HCT116 (cell line): ENCODE results near the gene RBM47. TPM values are rescaled to one million over a fixed set of nuclear protein-coding genes. Genes with fewer than 3 reads are reported as not detected.

Experiments
- ATAC-seq: fragments of 200-7000 bp; cut with Tn5 transposase; 2 replicates; pipeline ENCODE4 v1.9.1; 2020; ENCODE audit warnings: mild to moderate bottlenecking, moderate library complexity
- BruUV-seq: library from RNA; stranded (reverse); fragments of 400-500 nt; replicated peaks from 2 replicates; lab custom pipeline; 2021; lab: Mats Ljungman, UMichigan
- CTCF ChIA-PET: fragments of 300-600 bp; sonication (Branson Sonifier 250); formaldehyde crosslinking; loops from one replicate; lab custom pipeline; 2021; ENCODE audit warnings: antibody characterized with exemption; lab: Charles Lee
- POLR2A ChIA-PET: fragments of 300-600, 350-600 bp; sonication (Branson Sonifier 250); formaldehyde crosslinking; loops from one replicate; lab custom pipeline; 2021; ENCODE audit warnings: antibody characterized with exemption; lab: Charles Lee
- RAD21 ChIA-PET, 2 experiments: fragments of 300-600 bp; sonication (Branson Sonifier 250); formaldehyde crosslinking; loops; one replicate each; lab custom pipeline; 2023; ENCODE audit warnings: low total read pairs in 2 of 2; ENCODE audit not compliant: uncharacterized antibody in 2 of 2, unreplicated experiment in 2 of 2, low non-redundant PET in 1 of 2; lab: Charles Lee
- DNase-seq: peaks from one replicate; pipeline ENCODE4 v3.0.0-alpha.2; 2010; ENCODE audit warnings: low read depth, low spot score
- H2AFZ ChIP-seq: fragments of 200-600 bp; shearing (Covaris generic), sonication (generic); 2 replicates; pipeline ENCODE4 v1.6.1; 2017; ENCODE audit warnings: low read depth, mixed run types, mixed read lengths, antibody characterized with exemption, low read length; ENCODE audit not compliant: poor library complexity, severe bottlenecking
- H3K27ac ChIP-seq: 2 replicates; pipeline ENCODE4 v1.5.1; 2012; ENCODE audit warnings: low read depth, low read length
- H3K27me3 ChIP-seq: fragments of 200-600 bp; sonication (generic); 2 replicates; pipeline ENCODE4 v1.6.1; 2016; ENCODE audit warnings: mixed run types, low read length, mixed read lengths; ENCODE audit not compliant: insufficient read depth
- H3K36me3 ChIP-seq, 2 experiments: fragments of 200-500 bp in 1 of 2; fragments of 200-600 bp in 1 of 2; sonication (Bioruptor generic) in 1 of 2; sonication (generic) in 1 of 2; 2 replicates each; pipeline versions ENCODE4 v1.5.1 to v1.6.1; 2014 to 2016; ENCODE audit warnings: low read length in 2 of 2, inconsistent platforms in 1 of 2, mixed read lengths in 1 of 2, mixed run types in 1 of 2; ENCODE audit not compliant: insufficient read depth in 2 of 2, control insufficient read depth in 1 of 2
- H3K4me1 ChIP-seq, 2 experiments: fragments of 200-600 bp in 1 of 2; sonication (generic) in 1 of 2; 2 replicates each; pipeline versions ENCODE4 v1.5.1 to v1.6.1; 2012 to 2017; ENCODE audit warnings: low read length in 2 of 2, inconsistent platforms in 1 of 2, mild to moderate bottlenecking in 1 of 2, mixed read lengths in 1 of 2, mixed run types in 1 of 2, moderate library complexity in 1 of 2; ENCODE audit not compliant: insufficient read depth in 2 of 2, control insufficient read depth in 1 of 2
- H3K4me2 ChIP-seq: fragments of 200-600 bp; sonication (generic); 2 replicates; pipeline ENCODE4 v1.6.1; 2017; ENCODE audit warnings: mixed run types, low read length, mixed read lengths
- H3K4me3 ChIP-seq, 2 experiments: fragments of 200-600 bp in 1 of 2; sonication (generic) in 1 of 2; replicated peaks in 1 of 2; 2 replicates each; pipeline ENCODE4 v1.5.1; 2011 to 2016; ENCODE audit warnings: low read length in 2 of 2, control low read depth in 1 of 2, low read depth in 1 of 2, mild to moderate bottlenecking in 1 of 2, mixed read lengths in 1 of 2, mixed run types in 1 of 2
- H3K79me2 ChIP-seq: fragments of 200-600 bp; sonication (generic); 2 replicates; pipeline ENCODE4 v1.6.1; 2017; ENCODE audit warnings: mild to moderate bottlenecking, mixed run types, low read length, moderate library complexity, mixed read lengths; ENCODE audit not compliant: insufficient read depth
- H3K9ac ChIP-seq: fragments of 200-600 bp; sonication (generic); 2 replicates; pipeline ENCODE4 v1.6.1; 2016; ENCODE audit warnings: low read length, mixed read lengths
- H3K9me2 ChIP-seq: fragments of 200-600 bp; sonication (generic), shearing (Covaris generic); 2 replicates; pipeline ENCODE4 v1.6.1; 2017; ENCODE audit warnings: mixed run types, mild to moderate bottlenecking, moderate library complexity; ENCODE audit not compliant: insufficient read depth
- H3K9me3 ChIP-seq, 2 experiments: fragments of 200-500 bp in 1 of 2; fragments of 200-600 bp in 1 of 2; sonication (Bioruptor generic) in 1 of 2; sonication (generic) in 1 of 2; 2 replicates each; pipeline ENCODE4 v1.6.1; 2014 to 2017; ENCODE audit warnings: low read length in 2 of 2, mixed read lengths in 2 of 2, inconsistent platforms in 1 of 2, low read depth in 1 of 2, mild to moderate bottlenecking in 1 of 2, mixed run types in 1 of 2, moderate library complexity in 1 of 2; ENCODE audit not compliant: control insufficient read depth in 1 of 2, insufficient read depth in 1 of 2
- H4K20me1 ChIP-seq: fragments of 200-600 bp; sonication (generic), shearing (Covaris generic); 2 replicates; pipeline ENCODE4 v1.6.1; 2017; ENCODE audit warnings: mixed run types, mild to moderate bottlenecking, moderate library complexity; ENCODE audit not compliant: insufficient read depth
- ATF3 ChIP-seq: IDR thresholded peaks from 2 replicates; pipeline ENCODE4 v1.6.1; 2012
- EZH2 ChIP-seq: fragments of 200-600 bp; sonication (generic); IDR thresholded peaks from 2 replicates; pipeline ENCODE4 v1.6.1; 2017; ENCODE audit warnings: antibody characterized with exemption, mixed run types
- MAX ChIP-seq: IDR thresholded peaks from 2 replicates; pipeline ENCODE4 v1.6.1; 2012
- REST ChIP-seq: IDR thresholded peaks from 2 replicates; pipeline ENCODE4 v1.6.1; 2012; ENCODE audit warnings: low read depth
- SRF ChIP-seq: IDR thresholded peaks from 2 replicates; pipeline ENCODE4 v1.6.1; 2012; ENCODE audit warnings: low read depth
- YY1 ChIP-seq: IDR thresholded peaks from 2 replicates; pipeline ENCODE4 v1.6.1; 2011; ENCODE audit warnings: low read length, low read depth, moderate library complexity, mild to moderate bottlenecking; ENCODE audit not compliant: insufficient replicate concordance; ENCODE audit errors: extremely low read depth
- ZFX ChIP-seq: fragments of 450-650 bp; IDR thresholded peaks from 2 replicates; pipeline ENCODE4 v1.6.1; 2017
- ZNF274 ChIP-seq: fragments of 200-500 bp; sonication (Bioruptor generic); IDR thresholded peaks from 2 replicates; pipeline ENCODE4 v1.6.1; 2014; ENCODE audit warnings: mild to moderate bottlenecking, low read depth, low read length, inconsistent platforms
- intact Hi-C: fragments of 100-400 bp; cut with micrococcal nuclease; formaldehyde crosslinking; loops from 2 replicates; pipeline ENCODE4 v1.10.0; 2022
- total RNA-seq: library from RNA; stranded (reverse); gene quantifications from one replicate; pipeline ENCODE4 v1.2.1, GENCODE V29; 2021; ENCODE audit not compliant: unreplicated experiment

The RBM47 gene
- total RNA-seq, 1 experiment from 2014 or later, result 22.2 TPM

- H3K79me2 ChIP-seq, result no peaks in the 10 kb centered on the region
- no peak overlapping the region for H3K4me3 ChIP-seq
- DNase-seq (no peak), ATAC-seq (no peak)
- intact Hi-C loops, result no loop called here
- ChIA-PET CTCF (no interaction called here), RAD21 (no interaction called here), POLR2A (interaction anchor here (0.6 kb wide), 1 partner anchor 545 kb away, joined by 3 read pairs; no protein-coding TSS in a partner anchor)
- H3K27ac ChIP-seq, result no peak overlapping the region
- no peak overlapping the region for H2AFZ ChIP-seq
- no peaks in the 10 kb centered on the region for H3K4me1 ChIP-seq
- no peaks in the 10 kb centered on the region for H3K27me3 ChIP-seq
- no peak for TF ChIP-seq ZNF274
- TF ChIP-seq ZFX, result no peak
- TF ChIP-seq MAX, result no peak
- TF ChIP-seq SRF, result no peak
- TF ChIP-seq REST, result no peak
- TF ChIP-seq ATF3, result no peak
- no peak for TF ChIP-seq YY1
- TF ChIP-seq EZH2, result no peak
- BruUV-seq, result no TSS peak
- no peaks in the 10 kb centered on the region for H3K9me2 ChIP-seq
- H3K9ac ChIP-seq, result no peak overlapping the region
- no peak overlapping the region for H3K4me2 ChIP-seq
- H3K9me3 ChIP-seq, result no peaks in the 10 kb centered on the region
- H4K20me1 ChIP-seq, result no peaks in the 10 kb centered on the region
- no peaks in the 10 kb centered on the region for H3K36me3 ChIP-seq
Observed at GRCh38 chr4:40601641-40602040, 28.0 kb downstream of the RBM47 start.
